Measurements from ENCODE around the gene ADAP1. TPM values are rescaled to one million over a fixed set of nuclear protein-coding genes. Genes with fewer than 3 reads are reported as not detected.

ADAP1 gene
- total and polyA plus RNA-seq, 2 of the 13 experiments (the other 11 are each of a cell fraction or from before 2014, with no cell fraction given) = 10.5 to 24.6 TPM

- TF ChIP-seq TRIM24 (CRISPR knock-in tag; IDR thresholded peaks at IDR 0.05) (no peak), MIER2 (CRISPR knock-in tag; IDR thresholded peaks at IDR 0.05) (no peak), RNF219 (CRISPR knock-in tag; IDR thresholded peaks at IDR 0.05) (no peak), SIX4 (CRISPR knock-in tag; IDR thresholded peaks at IDR 0.05) (no peak), TCF12 (IDR thresholded peaks at IDR 0.05) (no peak), TCF12 (CRISPR knock-in tag; IDR thresholded peaks at IDR 0.05) (no peak), RORA (CRISPR knock-in tag; IDR thresholded peaks at IDR 0.05) (no peak), MXI1 (IDR thresholded peaks at IDR 0.05; ENCODE audit: borderline replicate concordance, low read depth, low read length) (no peak), ZNF205 (CRISPR knock-in tag; IDR thresholded peaks at IDR 0.05) (no peak), NFE2L1 (CRISPR knock-in tag; IDR thresholded peaks at IDR 0.05; ENCODE audit: borderline replicate concordance) (no peak), RARG (CRISPR knock-in tag; IDR thresholded peaks at IDR 0.05; ENCODE audit: low read depth) (no peak), KDM6A (CRISPR knock-in tag; IDR thresholded peaks at IDR 0.05; ENCODE audit: low read depth) (no peak), ZNF567 (CRISPR knock-in tag; IDR thresholded peaks at IDR 0.05; ENCODE audit: borderline replicate concordance) (no peak), SPEN (CRISPR knock-in tag; IDR thresholded peaks at IDR 0.05; ENCODE audit: low read depth) (no peak), MTA1 (CRISPR knock-in tag; IDR thresholded peaks at IDR 0.05; ENCODE audit: borderline replicate concordance) (no peak), CREM (IDR thresholded peaks at IDR 0.05) (no peak), CREM (CRISPR knock-in tag; IDR thresholded peaks at IDR 0.05) (no peak), ZNF138 (CRISPR knock-in tag; IDR thresholded peaks at IDR 0.05; ENCODE audit: low read depth) (no peak), ATAD3A (CRISPR knock-in tag; IDR thresholded peaks at IDR 0.05) (no peak), ZKSCAN1 (IDR thresholded peaks at IDR 0.05; ENCODE audit: low read length) (no peak), HMGXB3 (CRISPR knock-in tag; IDR thresholded peaks at IDR 0.05; ENCODE audit: borderline replicate concordance) (no peak)
- TF ChIP-seq, protein P1, sequence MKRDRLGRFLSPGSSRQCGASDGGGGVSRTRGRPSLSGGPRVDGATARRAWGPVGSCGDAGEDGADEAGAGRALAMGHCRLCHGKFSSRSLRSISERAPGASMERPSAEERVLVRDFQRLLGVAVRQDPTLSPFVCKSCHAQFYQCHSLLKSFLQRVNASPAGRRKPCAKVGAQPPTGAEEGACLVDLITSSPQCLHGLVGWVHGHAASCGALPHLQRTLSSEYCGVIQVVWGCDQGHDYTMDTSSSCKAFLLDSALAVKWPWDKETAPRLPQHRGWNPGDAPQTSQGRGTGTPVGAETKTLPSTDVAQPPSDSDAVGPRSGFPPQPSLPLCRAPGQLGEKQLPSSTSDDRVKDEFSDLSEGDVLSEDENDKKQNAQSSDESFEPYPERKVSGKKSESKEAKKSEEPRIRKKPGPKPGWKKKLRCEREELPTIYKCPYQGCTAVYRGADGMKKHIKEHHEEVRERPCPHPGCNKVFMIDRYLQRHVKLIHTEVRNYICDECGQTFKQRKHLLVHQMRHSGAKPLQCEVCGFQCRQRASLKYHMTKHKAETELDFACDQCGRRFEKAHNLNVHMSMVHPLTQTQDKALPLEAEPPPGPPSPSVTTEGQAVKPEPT (CRISPR knock-in tag; IDR thresholded peaks at IDR 0.05; ENCODE audit: low read depth) = no peak
- TF ChIP-seq, protein P2, sequence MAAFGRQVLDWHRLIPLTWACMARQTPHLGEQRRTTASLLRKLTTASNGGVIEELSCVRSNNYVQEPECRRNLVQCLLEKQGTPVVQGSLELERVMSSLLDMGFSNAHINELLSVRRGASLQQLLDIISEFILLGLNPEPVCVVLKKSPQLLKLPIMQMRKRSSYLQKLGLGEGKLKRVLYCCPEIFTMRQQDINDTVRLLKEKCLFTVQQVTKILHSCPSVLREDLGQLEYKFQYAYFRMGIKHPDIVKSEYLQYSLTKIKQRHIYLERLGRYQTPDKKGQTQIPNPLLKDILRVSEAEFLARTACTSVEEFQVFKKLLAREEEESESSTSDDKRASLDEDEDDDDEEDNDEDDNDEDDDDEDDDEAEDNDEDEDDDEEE (CRISPR knock-in tag; IDR thresholded peaks at IDR 0.05) = no peak
These were observed 36.0 kb upstream of the ADAP1 start (continued) for GRCh38 chr7:990352-990932.
